K562 (cell line): ENCODE data around the gene SYNPO. TPM values are rescaled to one million over a fixed set of nuclear protein-coding genes. Genes with fewer than 3 reads are reported as not detected.

ENCODE experiments used
- BHLHE40 ChIP-seq: IDR thresholded peaks from 2 replicates; pipeline ENCODE4 v1.6.1; 2011; ENCODE audit warnings: low read length, improper control_type of control experiment
- BMI1 ChIP-seq: fragments of 150-350 bp; IDR thresholded peaks from 2 replicates; pipeline ENCODE4 v1.6.1; 2014; ENCODE audit warnings: low read length
- E2F3 ChIP-seq: fragments of 250-450 bp; sonication (Bioruptor Pico); IDR thresholded peaks from 2 replicates; pipeline ENCODE4 v1.4.0; 2020; ENCODE audit warnings: mild to moderate bottlenecking
- FOXP1 ChIP-seq: sonication (generic); formaldehyde crosslinking; IDR thresholded peaks from 2 replicates; pipeline ENCODE4 v1.8.0; 2022; ENCODE audit warnings: mild to moderate bottlenecking, missing genetic modification reagents
- GABPB2 ChIP-seq: fragments of 250-450 bp; sonication (Bioruptor Pico); conservative IDR thresholded peaks from 2 replicates; pipeline ENCODE4 v1.5.1; 2021; ENCODE audit warnings: mild to moderate bottlenecking
- HDGF ChIP-seq: fragments of 450-650 bp; IDR thresholded peaks from 2 replicates; pipeline ENCODE4 v1.6.1; 2016
- MTA2 ChIP-seq: fragments of 450-650 bp; IDR thresholded peaks from 2 replicates; pipeline ENCODE4 v1.6.1; 2016; ENCODE audit warnings: low read depth
- NR1H2 ChIP-seq: sonication (generic); formaldehyde crosslinking; IDR thresholded peaks from 2 replicates; pipeline ENCODE4 v1.4.0; 2020; ENCODE audit warnings: mild to moderate bottlenecking, missing genetic modification reagents
- OTX1 ChIP-seq: fragments of 450-650 bp; formaldehyde crosslinking; IDR thresholded peaks from 2 replicates; pipeline ENCODE4 v1.4.0; 2022; ENCODE audit warnings: mild to moderate bottlenecking
- PBX2 ChIP-seq, 2 experiments: IDR thresholded peaks in 1 of 2; conservative IDR thresholded peaks in 1 of 2; 2 replicates each; pipeline ENCODE4 v1.6.1; 2016; ENCODE audit warnings: low read depth in 2 of 2, mild to moderate bottlenecking in 1 of 2, missing compliant biosample characterization in 1 of 2, missing genetic modification characterization in 1 of 2, moderate library complexity in 1 of 2
- PHF20 ChIP-seq: fragments of 450-650 bp; IDR thresholded peaks from 2 replicates; pipeline ENCODE4 v1.6.1; 2018; ENCODE audit not compliant: partially characterized antibody
- RNF2 ChIP-seq: sonication (generic); IDR thresholded peaks from 2 replicates; pipeline ENCODE4 v1.6.1; 2016
- RUNX1 ChIP-seq: sonication (generic); IDR thresholded peaks from 2 replicates; pipeline ENCODE4 v1.6.1; 2016; ENCODE audit warnings: antibody characterized with exemption, low read depth
- SIN3A ChIP-seq, 2 experiments: fragments of 150-350 bp in 1 of 2; IDR thresholded peaks; 2 replicates each; pipeline ENCODE4 v1.6.1; 2011 to 2016; ENCODE audit warnings: borderline replicate concordance in 2 of 2, low read depth in 2 of 2, low read length in 2 of 2, mild to moderate bottlenecking in 2 of 2, moderate library complexity in 2 of 2; ENCODE audit not compliant: control insufficient read depth in 1 of 2
- SNRNP70 ChIP-seq: fragments of 200-400 bp; formaldehyde crosslinking; optimal IDR thresholded peaks from 2 replicates; pipeline ENCODE3; 2017; ENCODE audit warnings: low read depth, low read length
- TAF7 ChIP-seq: fragments of 450-650 bp; IDR thresholded peaks from 2 replicates; pipeline ENCODE4 v1.6.1; 2016; ENCODE audit warnings: missing genetic modification characterization, missing compliant biosample characterization
- TEAD2 ChIP-seq: fragments of 450-650 bp; IDR thresholded peaks from 2 replicates; pipeline ENCODE4 v1.6.1; 2016; ENCODE audit warnings: missing genetic modification characterization, control low read depth, missing compliant biosample characterization
- THRA ChIP-seq: fragments of 450-650 bp; IDR thresholded peaks from 2 replicates; pipeline ENCODE4 v1.6.1; 2017; ENCODE audit warnings: mild to moderate bottlenecking, moderate library complexity
- USF2 ChIP-seq: sonication (generic); formaldehyde crosslinking; IDR thresholded peaks from 2 replicates; pipeline ENCODE4 v1.5.0; 2020; ENCODE audit warnings: missing genetic modification reagents
- ZNF398 ChIP-seq: fragments of 250-450 bp; sonication (Bioruptor Pico); IDR thresholded peaks from 2 replicates; pipeline ENCODE4 v1.8.0; 2021; ENCODE audit warnings: moderate library complexity, mild to moderate bottlenecking, inconsistent platforms
- ZNF584 ChIP-seq: fragments of 200-800 bp; sonication (Bioruptor generic); IDR thresholded peaks from 2 replicates; pipeline ENCODE4 v1.6.1; 2016; ENCODE audit warnings: low read depth, mild to moderate bottlenecking, missing genetic modification characterization, missing compliant biosample characterization
- ZNF778 ChIP-seq: fragments of 450-650 bp; formaldehyde crosslinking; IDR thresholded peaks from 2 replicates; pipeline ENCODE4 v1.4.0; 2020; ENCODE audit warnings: mild to moderate bottlenecking, moderate library complexity
- ZNF79 ChIP-seq: fragments of 250-450 bp; sonication (Bioruptor Pico); IDR thresholded peaks from 2 replicates; pipeline ENCODE4 v1.4.0; 2020; ENCODE audit warnings: low read depth, mild to moderate bottlenecking, moderate library complexity
- polyA plus RNA-seq, 8 experiments: library from polyadenylated mRNA; depleted of rRNA in 4 of 8; stranded (reverse) in 5 of 8; unstranded in 3 of 8; fragments of >200 nt; fragmentation: Nextera tagmentation in 2 of 8; fragmentation: Illumina TruSeq in 1 of 8; extraction: Ambion mirVana in 2 of 8; extraction: Trizol in 1 of 8; gene quantifications; 2 replicates each; pipeline versions ENCODE4 v1.2.1 to v1.2.3, GENCODE V29; 2011 to 2014; ENCODE audit warnings: inconsistent platforms in 1 of 8, missing spikeins in 1 of 8
- total RNA-seq, 7 experiments: library from RNA; depleted of rRNA in 6 of 7; stranded (reverse); fragments of >200 nt in 6 of 7; fragmentation: Illumina TruSeq in 2 of 7; extraction: Trizol in 2 of 7; gene quantifications; 2 replicates each; pipeline versions ENCODE4 v1.2.1 to v1.2.3, GENCODE V29; 2011 to 2021; ENCODE audit warnings: low replicate concordance in 1 of 7

Gene SYNPO
- total and polyA plus RNA-seq, 9 of the 15 experiments (the other 6 are each of a cell fraction or from before 2014, with no cell fraction given) = 0.01 to 0.31 (median 0.03) TPM; not detected in 4

GRCh38 chr5:150700594-150701377 is 60.3 kb downstream of the SYNPO start, which contains the start of gene RBM22 (continued):
- no peak for TF ChIP-seq NR1H2 (CRISPR knock-in tag)
- peak; percentile 53; the same call in 1 of the 2 replicates for TF ChIP-seq FOXP1
- 0 out of 2 replicates have a peak, but pooled peaks have one; percentile 13 for TF ChIP-seq RUNX1
- no peak for TF ChIP-seq THRA
- TF ChIP-seq SNRNP70 = no peak
- no peak for TF ChIP-seq USF2 (CRISPR knock-in tag)
- no peak for TF ChIP-seq MTA2
- peak; percentile 88 for TF ChIP-seq TAF7 (tag)
- TF ChIP-seq BMI1 = no peak
- no peak for TF ChIP-seq HDGF
- no peak for TF ChIP-seq TEAD2 (tag)
- TF ChIP-seq RNF2 = peak; percentile 22; the same call in 1 of the 2 replicates
- TF ChIP-seq ZNF398 = no peak
- TF ChIP-seq PHF20 = peak; percentile 88
- TF ChIP-seq ZNF778 = no peak
- no peak for TF ChIP-seq GABPB2 (CRISPR knock-in tag)
- peak; percentile 37; the same call in 1 of the 2 replicates for TF ChIP-seq E2F3 (CRISPR knock-in tag)
- no peak for TF ChIP-seq PBX2 (CRISPR knock-in tag; IDR thresholded peaks at IDR 0.05; ENCODE audit: low read depth)
- TF ChIP-seq PBX2 (tag; conservative IDR thresholded peaks at IDR 0.05; ENCODE audit: low read depth) = no peak
- no peak for TF ChIP-seq ZNF79 (CRISPR knock-in tag)
- TF ChIP-seq ZNF584 (CRISPR knock-in tag) = no peak; the same call in 1 of the 2 replicates
- TF ChIP-seq OTX1 (CRISPR knock-in tag) = no peak
- TF ChIP-seq BHLHE40 = no peak
- peak in 1 of 2 experiments; percentile 83; a peak in 1 of 4 replicates for TF ChIP-seq SIN3A (IDR thresholded peaks at IDR 0.05; ENCODE audit: borderline replicate concordance in 2 of 2, control insufficient read depth in 1 of 2, low read depth in 2 of 2, low read length in 2 of 2)
